HepG2 (cell line): ENCODE results near the gene KRT7. TPM values are rescaled to one million over a fixed set of nuclear protein-coding genes. Genes with fewer than 3 reads are reported as not detected.

Experiments
- CSRNP2 ChIP-seq: sonication (generic); formaldehyde crosslinking; conservative IDR thresholded peaks from 2 replicates; pipeline ENCODE4 v1.8.0; 2022; ENCODE audit warnings: low read depth, missing genetic modification reagents
- HOXA5 ChIP-seq: sonication (generic); formaldehyde crosslinking; IDR thresholded peaks from 2 replicates; pipeline ENCODE4 v1.4.0; 2020; ENCODE audit warnings: missing genetic modification reagents
- KAT7 ChIP-seq: IDR thresholded peaks from 2 replicates; pipeline ENCODE4 v1.6.1; 2018; ENCODE audit warnings: borderline replicate concordance, missing compliant biosample characterization
- MZF1 ChIP-seq: sonication (generic); formaldehyde crosslinking; IDR thresholded peaks from 2 replicates; pipeline ENCODE4 v1.8.1; 2023; ENCODE audit warnings: mild to moderate bottlenecking, missing genetic modification reagents, borderline replicate concordance
- RERE ChIP-seq: IDR thresholded peaks from 2 replicates; pipeline ENCODE4 v1.6.1; 2016; ENCODE audit warnings: low read depth, missing genetic modification reagents, missing compliant biosample characterization
- ZNF530 ChIP-seq: sonication (generic); formaldehyde crosslinking; IDR thresholded peaks from 2 replicates; pipeline ENCODE4 v1.5.0; 2020; ENCODE audit warnings: low read depth, mild to moderate bottlenecking, missing genetic modification reagents
- polyA plus RNA-seq, 8 experiments: library from polyadenylated mRNA; depleted of rRNA in 3 of 8; stranded (reverse) in 7 of 8; unstranded in 1 of 8; fragments of >200 nt; fragmentation: Illumina TruSeq in 4 of 8; extraction: Trizol in 4 of 8; gene quantifications; 2 replicates each; pipeline versions ENCODE4 v1.2.1 to v1.2.3, GENCODE V29; 2011 to 2016; ENCODE audit warnings: low read depth in 4 of 8, missing spikeins in 1 of 8, mixed read lengths in 1 of 8; ENCODE audit not compliant: insufficient read depth in 1 of 8
- total RNA-seq, 5 experiments: library from RNA; depleted of rRNA; stranded (reverse); fragments of >200 nt; fragmentation: Illumina TruSeq; extraction: Trizol; gene quantifications; 2 replicates each; pipeline ENCODE4 v1.2.3, GENCODE V29; 2016; ENCODE audit warnings: low read depth in 1 of 5

KRT7 gene
- total and polyA plus RNA-seq, 2 of the 13 experiments (the other 11 are each of a cell fraction or from before 2014, with no cell fraction given): 0.83 TPM; not detected in 1

- TF ChIP-seq CSRNP2 (CRISPR knock-in tag) (no peak), MZF1 (CRISPR knock-in tag) (no peak), KAT7 (no peak), ZNF530 (no peak), HOXA5 (no peak), RERE (CRISPR knock-in tag) (no peak)
Observed at GRCh38 chr12:52220477-52220876, 12.6 kb upstream of the KRT7 start (continued).
